ENCODE results near the gene PFKL.

DNA sequence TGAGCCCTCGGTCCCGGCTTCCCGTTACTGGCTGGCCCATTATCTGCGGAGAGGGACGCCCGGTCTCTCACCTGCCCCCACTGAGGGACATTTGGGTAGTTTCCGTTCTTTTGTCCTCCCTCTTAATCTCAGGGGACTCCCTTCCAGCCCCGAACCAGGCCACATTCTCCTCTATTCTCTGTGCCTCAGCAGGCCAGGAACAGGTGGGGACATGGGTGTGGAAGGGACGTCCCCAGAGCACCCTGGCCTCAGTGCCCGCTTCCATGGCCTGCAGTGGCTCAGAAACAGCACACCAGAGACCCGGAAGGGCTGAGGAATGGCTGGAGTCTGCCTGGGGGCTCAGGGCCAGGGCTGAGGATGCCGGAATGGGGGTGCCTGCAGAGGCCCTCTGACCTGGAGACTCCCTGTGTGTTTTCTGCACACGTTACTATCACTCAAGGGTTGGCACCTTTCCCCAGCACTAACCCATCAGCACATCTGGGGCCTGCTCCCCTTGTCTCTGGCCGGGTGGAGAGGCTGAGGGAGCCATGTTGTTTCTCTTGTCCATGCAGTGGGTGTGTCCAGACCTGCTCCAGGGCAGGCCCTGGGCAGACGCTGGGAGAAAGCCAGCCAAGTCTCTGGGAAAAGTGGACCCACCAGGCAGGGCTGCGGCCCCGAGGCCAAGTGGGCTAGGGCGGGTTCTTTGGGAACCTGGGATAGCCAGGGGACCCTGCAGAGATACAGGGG lies 28.1 kb upstream of the PFKL start:
- no peak for TF ChIP-seq POLR2A (IDR thresholded peaks at IDR 0.05)
- TF ChIP-seq, protein P1, sequence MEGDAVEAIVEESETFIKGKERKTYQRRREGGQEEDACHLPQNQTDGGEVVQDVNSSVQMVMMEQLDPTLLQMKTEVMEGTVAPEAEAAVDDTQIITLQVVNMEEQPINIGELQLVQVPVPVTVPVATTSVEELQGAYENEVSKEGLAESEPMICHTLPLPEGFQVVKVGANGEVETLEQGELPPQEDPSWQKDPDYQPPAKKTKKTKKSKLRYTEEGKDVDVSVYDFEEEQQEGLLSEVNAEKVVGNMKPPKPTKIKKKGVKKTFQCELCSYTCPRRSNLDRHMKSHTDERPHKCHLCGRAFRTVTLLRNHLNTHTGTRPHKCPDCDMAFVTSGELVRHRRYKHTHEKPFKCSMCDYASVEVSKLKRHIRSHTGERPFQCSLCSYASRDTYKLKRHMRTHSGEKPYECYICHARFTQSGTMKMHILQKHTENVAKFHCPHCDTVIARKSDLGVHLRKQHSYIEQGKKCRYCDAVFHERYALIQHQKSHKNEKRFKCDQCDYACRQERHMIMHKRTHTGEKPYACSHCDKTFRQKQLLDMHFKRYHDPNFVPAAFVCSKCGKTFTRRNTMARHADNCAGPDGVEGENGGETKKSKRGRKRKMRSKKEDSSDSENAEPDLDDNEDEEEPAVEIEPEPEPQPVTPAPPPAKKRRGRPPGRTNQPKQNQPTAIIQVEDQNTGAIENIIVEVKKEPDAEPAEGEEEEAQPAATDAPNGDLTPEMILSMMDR (IDR thresholded peaks at IDR 0.05 in 4 of 5, conservative IDR thresholded peaks at IDR 0.05 in 1 of 5): no peak

Measured in gastrocnemius medialis (tissue), 4 donors.